ENCODE measurements around the gene MAGEA8.
"Not testable (repeated sequence)": the region's sequence is repeated elsewhere in the genome, so short reads cannot be mapped to it uniquely, and the experiment has no call there.

GRCh38 chrX:149927245-149927963 is 46.4 kb downstream of the MAGEA8 start:
- TF ChIP-seq, protein P1, sequence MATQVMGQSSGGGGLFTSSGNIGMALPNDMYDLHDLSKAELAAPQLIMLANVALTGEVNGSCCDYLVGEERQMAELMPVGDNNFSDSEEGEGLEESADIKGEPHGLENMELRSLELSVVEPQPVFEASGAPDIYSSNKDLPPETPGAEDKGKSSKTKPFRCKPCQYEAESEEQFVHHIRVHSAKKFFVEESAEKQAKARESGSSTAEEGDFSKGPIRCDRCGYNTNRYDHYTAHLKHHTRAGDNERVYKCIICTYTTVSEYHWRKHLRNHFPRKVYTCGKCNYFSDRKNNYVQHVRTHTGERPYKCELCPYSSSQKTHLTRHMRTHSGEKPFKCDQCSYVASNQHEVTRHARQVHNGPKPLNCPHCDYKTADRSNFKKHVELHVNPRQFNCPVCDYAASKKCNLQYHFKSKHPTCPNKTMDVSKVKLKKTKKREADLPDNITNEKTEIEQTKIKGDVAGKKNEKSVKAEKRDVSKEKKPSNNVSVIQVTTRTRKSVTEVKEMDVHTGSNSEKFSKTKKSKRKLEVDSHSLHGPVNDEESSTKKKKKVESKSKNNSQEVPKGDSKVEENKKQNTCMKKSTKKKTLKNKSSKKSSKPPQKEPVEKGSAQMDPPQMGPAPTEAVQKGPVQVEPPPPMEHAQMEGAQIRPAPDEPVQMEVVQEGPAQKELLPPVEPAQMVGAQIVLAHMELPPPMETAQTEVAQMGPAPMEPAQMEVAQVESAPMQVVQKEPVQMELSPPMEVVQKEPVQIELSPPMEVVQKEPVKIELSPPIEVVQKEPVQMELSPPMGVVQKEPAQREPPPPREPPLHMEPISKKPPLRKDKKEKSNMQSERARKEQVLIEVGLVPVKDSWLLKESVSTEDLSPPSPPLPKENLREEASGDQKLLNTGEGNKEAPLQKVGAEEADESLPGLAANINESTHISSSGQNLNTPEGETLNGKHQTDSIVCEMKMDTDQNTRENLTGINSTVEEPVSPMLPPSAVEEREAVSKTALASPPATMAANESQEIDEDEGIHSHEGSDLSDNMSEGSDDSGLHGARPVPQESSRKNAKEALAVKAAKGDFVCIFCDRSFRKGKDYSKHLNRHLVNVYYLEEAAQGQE (IDR thresholded peaks at IDR 0.05) = not testable (repeated sequence)
- TF ChIP-seq, protein P2, sequence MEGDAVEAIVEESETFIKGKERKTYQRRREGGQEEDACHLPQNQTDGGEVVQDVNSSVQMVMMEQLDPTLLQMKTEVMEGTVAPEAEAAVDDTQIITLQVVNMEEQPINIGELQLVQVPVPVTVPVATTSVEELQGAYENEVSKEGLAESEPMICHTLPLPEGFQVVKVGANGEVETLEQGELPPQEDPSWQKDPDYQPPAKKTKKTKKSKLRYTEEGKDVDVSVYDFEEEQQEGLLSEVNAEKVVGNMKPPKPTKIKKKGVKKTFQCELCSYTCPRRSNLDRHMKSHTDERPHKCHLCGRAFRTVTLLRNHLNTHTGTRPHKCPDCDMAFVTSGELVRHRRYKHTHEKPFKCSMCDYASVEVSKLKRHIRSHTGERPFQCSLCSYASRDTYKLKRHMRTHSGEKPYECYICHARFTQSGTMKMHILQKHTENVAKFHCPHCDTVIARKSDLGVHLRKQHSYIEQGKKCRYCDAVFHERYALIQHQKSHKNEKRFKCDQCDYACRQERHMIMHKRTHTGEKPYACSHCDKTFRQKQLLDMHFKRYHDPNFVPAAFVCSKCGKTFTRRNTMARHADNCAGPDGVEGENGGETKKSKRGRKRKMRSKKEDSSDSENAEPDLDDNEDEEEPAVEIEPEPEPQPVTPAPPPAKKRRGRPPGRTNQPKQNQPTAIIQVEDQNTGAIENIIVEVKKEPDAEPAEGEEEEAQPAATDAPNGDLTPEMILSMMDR (IDR thresholded peaks at IDR 0.05; ENCODE audit: low read depth, low read length, missing input control) = not testable (repeated sequence)
- TF ChIP-seq HNF4G, SP1 (IDR thresholded peaks at IDR 0.05): not testable (repeated sequence)
- TF ChIP-seq, protein P3, sequence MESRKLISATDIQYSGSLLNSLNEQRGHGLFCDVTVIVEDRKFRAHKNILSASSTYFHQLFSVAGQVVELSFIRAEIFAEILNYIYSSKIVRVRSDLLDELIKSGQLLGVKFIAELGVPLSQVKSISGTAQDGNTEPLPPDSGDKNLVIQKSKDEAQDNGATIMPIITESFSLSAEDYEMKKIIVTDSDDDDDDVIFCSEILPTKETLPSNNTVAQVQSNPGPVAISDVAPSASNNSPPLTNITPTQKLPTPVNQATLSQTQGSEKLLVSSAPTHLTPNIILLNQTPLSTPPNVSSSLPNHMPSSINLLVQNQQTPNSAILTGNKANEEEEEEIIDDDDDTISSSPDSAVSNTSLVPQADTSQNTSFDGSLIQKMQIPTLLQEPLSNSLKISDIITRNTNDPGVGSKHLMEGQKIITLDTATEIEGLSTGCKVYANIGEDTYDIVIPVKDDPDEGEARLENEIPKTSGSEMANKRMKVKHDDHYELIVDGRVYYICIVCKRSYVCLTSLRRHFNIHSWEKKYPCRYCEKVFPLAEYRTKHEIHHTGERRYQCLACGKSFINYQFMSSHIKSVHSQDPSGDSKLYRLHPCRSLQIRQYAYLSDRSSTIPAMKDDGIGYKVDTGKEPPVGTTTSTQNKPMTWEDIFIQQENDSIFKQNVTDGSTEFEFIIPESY (IDR thresholded peaks at IDR 0.05) = not testable (repeated sequence)

All from liver (tissue), 3 donors.